ENCODE data around the gene LYSMD3. TPM values are rescaled to one million over a fixed set of nuclear protein-coding genes. Genes with fewer than 3 reads are reported as not detected.

The LYSMD3 gene
- total and polyA plus RNA-seq, 10 of the 15 experiments (the other 5 are each of a cell fraction or from before 2014, with no cell fraction given): 3.9 to 22.5 (median 12.6) TPM

GRCh38 chr5:90529194-90529938, at the start of gene LYSMD3 (continued):
- TF ChIP-seq RUNX3 (IDR thresholded peaks at IDR 0.05; ENCODE audit: low read length) (peak; percentile 58), ZZZ3 (IDR thresholded peaks at IDR 0.05; ENCODE audit: control insufficient read depth, insufficient read length, low read depth) (no peak), SUZ12 (IDR thresholded peaks at IDR 0.05; ENCODE audit: unreplicated experiment) (no peak), HDAC6 (IDR thresholded peaks at IDR 0.05; ENCODE audit: unreplicated experiment) (peak; percentile 14), SKIL (IDR thresholded peaks at IDR 0.05; ENCODE audit: low read depth, poor library complexity, severe bottlenecking) (no peak), PKNOX1 (IDR thresholded peaks at IDR 0.05) (peak; percentile 16; the same call in 1 of the 2 replicates), SMARCA5 (IDR thresholded peaks at IDR 0.05) (peak; percentile 78; the same call in 1 of the 2 replicates), TARDBP (IDR thresholded peaks at IDR 0.05; ENCODE audit: borderline replicate concordance) (0 out of 2 replicates have a peak, but pooled peaks have one; percentile 20), LARP7 (IDR thresholded peaks at IDR 0.05) (peak; percentile 59), IKZF1 (conservative IDR thresholded peaks at IDR 0.05) (no peak; the same call in 1 of the 2 replicates), SP1 (IDR thresholded peaks at IDR 0.05; ENCODE audit: low read depth, low read length) (peak; percentile 64), GABPA (IDR thresholded peaks at IDR 0.05; ENCODE audit: low read depth) (no peak), BHLHE40 (IDR thresholded peaks at IDR 0.05; ENCODE audit: borderline replicate concordance in 1 of 2, low read depth in 2 of 2, low read length in 1 of 2) (peak in 1 of 2 experiments; percentile 62; a peak in 2 of 4 replicates), SMAD5 (IDR thresholded peaks at IDR 0.05; ENCODE audit: low read depth) (no peak; the same call in 1 of the 2 replicates), SPI1 (IDR thresholded peaks at IDR 0.05; ENCODE audit: borderline replicate concordance, insufficient read depth, low read depth, low read length) (no peak), SMC3 (IDR thresholded peaks at IDR 0.05; ENCODE audit: borderline replicate concordance, low read length) (no peak), EP300 (IDR thresholded peaks at IDR 0.05; ENCODE audit: borderline replicate concordance in 1 of 2, control insufficient read depth in 1 of 2, low read depth in 2 of 2, low read length in 2 of 2) (peak in 1 of 2 experiments; percentile 20; a peak in 1 of 4 replicates), NKRF (conservative IDR thresholded peaks at IDR 0.05) (peak; percentile 75), E4F1 (IDR thresholded peaks at IDR 0.05; ENCODE audit: borderline replicate concordance, partially characterized antibody) (peak; percentile 46)
